ENCODE results near the gene CEP97.
A peak's percentile ranks its signal among the peaks of the same experiment; 100 is the strongest.

The CEP97 gene

GRCh38 chr3:101779822-101780381, 55.5 kb downstream of the CEP97 start:
- WGBS (ENCODE audit: extremely low coverage, insufficient coverage, insufficient read length) = no CpG with 5 or more reads among the region's 9 CpGs

DNA sequence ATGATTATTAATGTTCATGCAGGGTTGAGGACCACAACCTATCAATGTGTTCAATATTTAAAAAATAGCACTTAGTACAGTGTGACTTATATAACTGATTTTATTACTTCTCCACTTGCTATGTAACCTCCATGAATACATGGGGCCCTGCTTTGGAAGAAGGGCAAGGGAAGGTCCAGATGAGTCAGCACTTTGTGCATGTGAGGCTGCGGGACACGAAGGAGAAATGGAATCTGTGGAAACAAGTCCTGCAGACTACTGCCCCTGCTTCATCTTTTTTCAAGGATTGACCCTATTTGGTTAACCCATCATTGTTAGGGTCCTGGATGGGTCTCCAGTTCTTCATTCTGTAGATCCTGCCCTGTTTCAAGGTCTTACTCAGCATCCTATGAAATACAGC, 56.2 kb downstream of the CEP97 start:
- no peak overlapping the region for H3K4ac ChIP-seq (ENCODE audit: low read depth, low read length)
- H3K9me3 ChIP-seq (ENCODE audit: insufficient read depth, low read depth, low read length) = no peaks in the 10 kb centered on the region
- no peak overlapping the region for H3K9ac ChIP-seq (ENCODE audit: low read length)
- no peak overlapping the region for H4K91ac ChIP-seq (ENCODE audit: low read depth, low read length)
- H3K79me1 ChIP-seq (ENCODE audit: low read length) = peaks cover 3% of the 10 kb centered on the region
- H4K12ac ChIP-seq (ENCODE audit: low read depth, low read length) = no peak overlapping the region
- H3K79me2 ChIP-seq (ENCODE audit: control insufficient read depth, insufficient read depth, low read length, poor library complexity) = peaks cover 2% of the 10 kb centered on the region
- WGBS (ENCODE audit: extremely low coverage, insufficient coverage, insufficient read length) = no CpG with 5 or more reads among the region's 2 CpGs
- no peak overlapping the region for H2AK5ac ChIP-seq (ENCODE audit: low read length)
- no peak overlapping the region for H3K23ac ChIP-seq (ENCODE audit: low read length)
- no peak overlapping the region for H2BK12ac ChIP-seq (ENCODE audit: low read length)
- peak in 1 of 2 donors; percentile 30 for DNase-seq
- no peak overlapping the region for H3K4me3 ChIP-seq (ENCODE audit: low read depth, low read length)
- no peak overlapping the region for H4K8ac ChIP-seq (ENCODE audit: low read depth, low read length)
- H2BK120ac ChIP-seq (ENCODE audit: insufficient read depth, low read length, poor library complexity) = no peak overlapping the region
- H3K27me3 ChIP-seq (ENCODE audit: insufficient read depth, low read length) = no peaks in the 10 kb centered on the region
- no peak overlapping the region for H3K4me2 ChIP-seq (ENCODE audit: low read length)
- no peak overlapping the region for H3K18ac ChIP-seq (ENCODE audit: low read length)
- H2AFZ ChIP-seq (ENCODE audit: insufficient read depth, low read length, poor library complexity) = no peak overlapping the region
- peaks cover 4 to 8% of the 10 kb centered on the region in 2 experiments for H3K36me3 ChIP-seq (ENCODE audit: control insufficient read depth in 1 of 2, insufficient read depth in 2 of 2, low read length in 2 of 2)
- no peak overlapping the region for H3K14ac ChIP-seq (ENCODE audit: low read length)
- no peak overlapping the region for H3K27ac ChIP-seq (ENCODE audit: low read depth, low read length)
- no peak overlapping the region for H2BK5ac ChIP-seq (ENCODE audit: low read depth, low read length, poor library complexity)
- peaks cover 3 to 7% of the 10 kb centered on the region in 2 experiments for H3K4me1 ChIP-seq (ENCODE audit: control insufficient read depth in 1 of 2, insufficient read depth in 2 of 2, low read length in 2 of 2)

More at GRCh38 chr3:101779822-101780381, 55.5 kb downstream of the CEP97 start:
- Histone ChIP-seq H3K4ac (ENCODE audit: low read depth, low read length) (no peak overlapping the region), H4K8ac (ENCODE audit: low read depth, low read length) (peak overlapping the region; percentile 20), H3K4me1 (ENCODE audit: control insufficient read depth in 1 of 2, insufficient read depth in 2 of 2, low read length in 2 of 2) (peaks cover 3 to 7% of the 10 kb centered on the region in 2 experiments), H3K4me3 (ENCODE audit: low read depth, low read length) (peak overlapping the region; percentile 71), H3K27me3 (ENCODE audit: insufficient read depth, low read length) (no peaks in the 10 kb centered on the region), H3K79me2 (ENCODE audit: control insufficient read depth, insufficient read depth, low read length, poor library complexity) (peaks cover 2% of the 10 kb centered on the region), H2BK12ac (ENCODE audit: low read length) (no peak overlapping the region), H3K4me2 (ENCODE audit: low read length) (peak overlapping the region; percentile 88), H3K79me1 (ENCODE audit: low read length) (peaks cover 3% of the 10 kb centered on the region), H4K91ac (ENCODE audit: low read depth, low read length) (no peak overlapping the region), H3K18ac (ENCODE audit: low read length) (no peak overlapping the region), H3K9ac (ENCODE audit: low read length) (no peak overlapping the region), H2BK5ac (ENCODE audit: low read depth, low read length, poor library complexity) (no peak overlapping the region), H3K27ac (ENCODE audit: low read depth, low read length) (no peak overlapping the region), H3K23ac (ENCODE audit: low read length) (no peak overlapping the region), H3K14ac (ENCODE audit: low read length) (no peak overlapping the region), H2AK5ac (ENCODE audit: low read length) (no peak overlapping the region), H4K12ac (ENCODE audit: low read depth, low read length) (no peak overlapping the region), H3K36me3 (ENCODE audit: control insufficient read depth in 1 of 2, insufficient read depth in 2 of 2, low read length in 2 of 2) (peaks cover 4 to 8% of the 10 kb centered on the region in 2 experiments), H2BK120ac (ENCODE audit: insufficient read depth, low read length, poor library complexity) (no peak overlapping the region), H3K9me3 (ENCODE audit: insufficient read depth, low read depth, low read length) (no peaks in the 10 kb centered on the region), H2AFZ (ENCODE audit: insufficient read depth, low read length, poor library complexity) (peak overlapping the region; percentile 92)
- DNase-seq = no peak

- no peak overlapping the region for H3K4me2 ChIP-seq (ENCODE audit: low read length)
- no peak overlapping the region for H3K18ac ChIP-seq (ENCODE audit: low read length)
- no peak overlapping the region for H2AK5ac ChIP-seq (ENCODE audit: low read length)
- no peak overlapping the region for H4K8ac ChIP-seq (ENCODE audit: low read depth, low read length)
- H2AFZ ChIP-seq (ENCODE audit: insufficient read depth, low read length, poor library complexity) = no peak overlapping the region
- peaks cover 3% of the 10 kb centered on the region for H3K79me1 ChIP-seq (ENCODE audit: low read length)
- no peak overlapping the region for H3K23ac ChIP-seq (ENCODE audit: low read length)
- DNase-seq = no peak
- no peak overlapping the region for H3K27ac ChIP-seq (ENCODE audit: low read depth, low read length)
- no peak overlapping the region for H2BK120ac ChIP-seq (ENCODE audit: insufficient read depth, low read length, poor library complexity)
- H2BK12ac ChIP-seq (ENCODE audit: low read length) = no peak overlapping the region
- no peak overlapping the region for H4K91ac ChIP-seq (ENCODE audit: low read depth, low read length)
- H3K9ac ChIP-seq (ENCODE audit: low read length) = no peak overlapping the region
- H3K14ac ChIP-seq (ENCODE audit: low read length) = no peak overlapping the region
- no peak overlapping the region for H2BK5ac ChIP-seq (ENCODE audit: low read depth, low read length, poor library complexity)
- no peak overlapping the region for H3K4ac ChIP-seq (ENCODE audit: low read depth, low read length)
- H3K4me3 ChIP-seq (ENCODE audit: low read depth, low read length) = no peak overlapping the region
- H3K4me1 ChIP-seq (ENCODE audit: control insufficient read depth in 1 of 2, insufficient read depth in 2 of 2, low read length in 2 of 2) = peaks cover 3 to 7% of the 10 kb centered on the region in 2 experiments
- H3K27me3 ChIP-seq (ENCODE audit: insufficient read depth, low read length) = no peaks in the 10 kb centered on the region
- H3K79me2 ChIP-seq (ENCODE audit: control insufficient read depth, insufficient read depth, low read length, poor library complexity) = peaks cover 2% of the 10 kb centered on the region
- H4K12ac ChIP-seq (ENCODE audit: low read depth, low read length) = no peak overlapping the region
- no peaks in the 10 kb centered on the region for H3K9me3 ChIP-seq (ENCODE audit: insufficient read depth, low read depth, low read length)
- H3K36me3 ChIP-seq (ENCODE audit: control insufficient read depth in 1 of 2, insufficient read depth in 2 of 2, low read length in 2 of 2) = peaks cover 4 to 9% of the 10 kb centered on the region in 2 experiments
Measured at GRCh38 chr3:101781166-101781565, 56.8 kb downstream of the CEP97 start.

- Histone ChIP-seq H3K36me3 (ENCODE audit: control insufficient read depth in 1 of 2, insufficient read depth in 2 of 2, low read length in 2 of 2) (peaks cover 6 to 12% of the 10 kb centered on the region in 2 experiments), H3K79me2 (ENCODE audit: control insufficient read depth, insufficient read depth, low read length, poor library complexity) (no peaks in the 10 kb centered on the region), H3K27me3 (ENCODE audit: insufficient read depth, low read length) (no peaks in the 10 kb centered on the region), H3K27ac (ENCODE audit: low read depth, low read length) (no peak overlapping the region), H3K4me2 (ENCODE audit: low read length) (no peak overlapping the region), H3K4ac (ENCODE audit: low read depth, low read length) (no peak overlapping the region), H3K9ac (ENCODE audit: low read length) (no peak overlapping the region), H3K18ac (ENCODE audit: low read length) (no peak overlapping the region), H4K12ac (ENCODE audit: low read depth, low read length) (no peak overlapping the region), H3K14ac (ENCODE audit: low read length) (no peak overlapping the region), H2AK5ac (ENCODE audit: low read length) (no peak overlapping the region), H2BK12ac (ENCODE audit: low read length) (no peak overlapping the region), H4K8ac (ENCODE audit: low read depth, low read length) (no peak overlapping the region), H3K9me3 (ENCODE audit: insufficient read depth, low read depth, low read length) (no peaks in the 10 kb centered on the region), H2BK5ac (ENCODE audit: low read depth, low read length, poor library complexity) (no peak overlapping the region), H3K4me3 (ENCODE audit: low read depth, low read length) (no peak overlapping the region), H2BK120ac (ENCODE audit: insufficient read depth, low read length, poor library complexity) (no peak overlapping the region), H2AFZ (ENCODE audit: insufficient read depth, low read length, poor library complexity) (no peak overlapping the region), H4K91ac (ENCODE audit: low read depth, low read length) (no peak overlapping the region), H3K23ac (ENCODE audit: low read length) (no peak overlapping the region), H3K4me1 (ENCODE audit: control insufficient read depth in 1 of 2, insufficient read depth in 2 of 2, low read length in 2 of 2) (no peaks in the 10 kb centered on the region), H3K79me1 (ENCODE audit: low read length) (no peaks in the 10 kb centered on the region)
- DNase-seq = no peak
- WGBS (ENCODE audit: extremely low coverage, insufficient coverage, insufficient read length) = no CpG with 5 or more reads among the region's 5 CpGs
Measured at GRCh38 chr3:101784855-101785613, 60.6 kb downstream of the CEP97 start.
